ENCODE measurements around the gene RBMS1. TPM values are rescaled to one million over a fixed set of nuclear protein-coding genes. Genes with fewer than 3 reads are reported as not detected.

The RBMS1 gene
- total RNA-seq, 2 experiments from 2014 or later, result 35.8 to 38.6 TPM

DNA sequence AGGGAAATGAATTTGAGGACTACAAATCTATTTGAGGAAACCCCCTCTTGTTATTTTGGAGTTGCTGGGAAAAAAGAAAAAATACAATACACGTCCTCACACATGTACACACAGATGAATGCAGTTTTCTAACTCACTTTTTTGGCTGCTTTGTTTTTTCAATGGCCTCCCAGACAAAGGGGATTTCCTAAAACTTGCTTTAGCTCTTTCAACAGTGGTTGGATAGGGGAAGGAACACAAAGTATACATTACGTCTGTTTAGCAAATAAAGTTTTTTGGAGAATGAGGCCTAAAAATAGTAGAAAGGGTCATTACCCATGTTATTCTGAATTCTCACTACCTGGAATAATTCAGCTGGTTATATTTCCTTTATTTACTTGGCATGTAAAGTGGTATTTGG, 168.2 kb downstream of the RBMS1 start:
- intact Hi-C loops (cut with micrococcal nuclease), result no loop called here
- ChIA-PET CTCF (interaction anchor here (0.8 to 6.0 kb wide), 8 partner anchors 9 to 668 kb away, joined by 3 to 58 read pairs (median 6); no protein-coding TSS in a partner anchor), POLR2A (interaction anchor here (0.8 kb wide), 1 partner anchor 12 kb away, joined by 4 read pairs; no protein-coding TSS in a partner anchor)
- Mint-ChIP-seq H3K9me3 (no peaks in the 10 kb centered on the region), H3K36me3 (ENCODE audit: low read depth) (peaks cover 13% of the 10 kb centered on the region), H3K27me3 (no peaks in the 10 kb centered on the region), H3K4me3 (no peak overlapping the region), H3K4me1 (ENCODE audit: low read depth) (peaks cover 85% of the 10 kb centered on the region), H3K27ac (no peak overlapping the region)
- TF ChIP-seq CTCF (IDR thresholded peaks at IDR 0.05), result no peak
- ATAC-seq (no peak), DNase-seq (no peak)

- Mint-ChIP-seq H3K4me3 (no peak overlapping the region), H3K27me3 (no peaks in the 10 kb centered on the region), H3K9me3 (no peaks in the 10 kb centered on the region), H3K27ac (no peak overlapping the region), H3K36me3 (ENCODE audit: low read depth) (peaks cover 8% of the 10 kb centered on the region), H3K4me1 (ENCODE audit: low read depth) (peaks cover 85% of the 10 kb centered on the region)
- DNase-seq (peak; percentile 17), ATAC-seq (no peak)
- TF ChIP-seq CTCF (IDR thresholded peaks at IDR 0.05), result no peak
- intact Hi-C loops (cut with micrococcal nuclease), result no loop called here
- ChIA-PET CTCF (interaction anchor here (0.6 to 6.0 kb wide), 17 partner anchors 10 to 669 kb away, joined by 3 to 58 read pairs (median 6); partner anchors contain the start of gene RBMS1), POLR2A (no interaction called here)
These were observed 168.7 kb downstream of the RBMS1 start for GRCh38 chr2:160324917-160325316.

DNA sequence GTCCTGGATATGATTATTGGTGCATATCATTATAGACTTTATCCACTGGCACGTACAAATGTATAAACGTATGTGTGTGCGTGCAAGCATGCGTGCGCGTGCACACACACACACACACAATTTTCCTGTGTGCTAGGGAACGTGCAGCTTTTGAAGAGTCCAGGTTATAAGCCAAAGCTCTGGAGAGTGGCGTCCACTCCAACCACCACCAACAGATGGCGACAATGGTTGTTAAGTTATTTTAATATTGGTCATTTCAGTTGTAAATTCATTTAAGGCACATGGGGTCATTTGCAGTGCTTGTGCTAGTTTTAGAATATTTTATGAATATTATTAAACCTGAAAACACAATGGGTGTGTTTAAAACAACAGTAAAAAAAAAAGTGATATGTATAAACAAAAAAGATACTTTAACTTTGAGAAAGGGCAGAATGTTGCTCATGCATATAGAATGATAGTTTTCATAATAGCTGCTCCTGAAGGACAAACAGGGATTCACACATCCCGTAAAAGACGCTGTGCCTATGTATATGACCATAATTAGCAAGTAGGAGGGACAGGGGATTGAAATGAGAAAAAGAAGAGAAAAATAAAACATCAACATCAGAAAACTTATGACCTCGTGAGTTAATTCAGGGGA, 169.3 kb downstream of the RBMS1 start:
- Mint-ChIP-seq H3K9me3 (no peaks in the 10 kb centered on the region), H3K27ac (no peak overlapping the region), H3K4me1 (ENCODE audit: low read depth) (peaks cover 81% of the 10 kb centered on the region), H3K4me3 (no peak overlapping the region), H3K36me3 (ENCODE audit: low read depth) (peaks cover 4% of the 10 kb centered on the region), H3K27me3 (no peaks in the 10 kb centered on the region)
- DNase-seq (peak; percentile 74), ATAC-seq (no peak)
- ChIA-PET POLR2A (interaction anchor here (1.3 kb wide), 1 partner anchor 10 kb away, joined by 4 read pairs; no protein-coding TSS in a partner anchor), CTCF (interaction anchor here (0.6 to 6.0 kb wide), 42 partner anchors 9 to 669 kb away, joined by 3 to 58 read pairs (median 4); partner anchors contain the start of gene RBMS1)
- intact Hi-C loops (cut with micrococcal nuclease), result no loop called here
- TF ChIP-seq CTCF (IDR thresholded peaks at IDR 0.05), result peak; percentile 77

GRCh38 chr2:160322320-160322719, 171.3 kb downstream of the RBMS1 start:
- peaks cover 67% of the 10 kb centered on the region for H3K4me1 Mint-ChIP-seq (ENCODE audit: low read depth)
- POLR2A ChIA-PET, result interaction anchor here (1.4 kb wide), 1 partner anchor 51 kb away, joined by 4 read pairs; no protein-coding TSS in a partner anchor
- intact Hi-C loops (cut with micrococcal nuclease), result no loop called here
- no peak overlapping the region for H3K27ac Mint-ChIP-seq
- no peak for TF ChIP-seq CTCF (IDR thresholded peaks at IDR 0.05)
- DNase-seq (peak; percentile 50), ATAC-seq (peak; percentile 77)
- H3K36me3 Mint-ChIP-seq (ENCODE audit: low read depth), result peaks cover 9% of the 10 kb centered on the region
- H3K4me3 Mint-ChIP-seq, result no peak overlapping the region
- H3K27me3 Mint-ChIP-seq, result no peaks in the 10 kb centered on the region
- no peaks in the 10 kb centered on the region for H3K9me3 Mint-ChIP-seq
- CTCF ChIA-PET, result interaction anchor here (0.6 to 6.0 kb wide), 15 partner anchors 12 to 671 kb away, joined by 3 to 58 read pairs (median 4); no protein-coding TSS in a partner anchor

- no peak for DNase-seq
- ChIA-PET CTCF (interaction anchor here (1.4 to 6.0 kb wide), 5 partner anchors 13 to 673 kb away, joined by 3 to 58 read pairs (median 6); no protein-coding TSS in a partner anchor), POLR2A (interaction anchor here (0.6 to 1.4 kb wide), 2 partner anchors 50 to 476 kb away, joined by 3 to 4 read pairs; no protein-coding TSS in a partner anchor)
- no peaks in the 10 kb centered on the region for H3K27me3 Mint-ChIP-seq
- no peak for TF ChIP-seq CTCF (IDR thresholded peaks at IDR 0.05)
- no peak overlapping the region for H3K27ac Mint-ChIP-seq
- H3K4me3 Mint-ChIP-seq, result no peak overlapping the region
- peaks cover 13% of the 10 kb centered on the region for H3K36me3 Mint-ChIP-seq (ENCODE audit: low read depth)
- H3K4me1 Mint-ChIP-seq (ENCODE audit: low read depth), result peaks cover 70% of the 10 kb centered on the region
- intact Hi-C loops (cut with micrococcal nuclease), result no loop called here
- H3K9me3 Mint-ChIP-seq, result no peaks in the 10 kb centered on the region
- no peak for ATAC-seq
These were observed 172.6 kb downstream of the RBMS1 start for GRCh38 chr2:160321006-160321405.

All from activated CD8-positive, alpha-beta T cell treated with anti-CD3 and anti-CD28 coated beads for 36 hours (primary cell).